Erythroblast (primary cell): Measurements from ENCODE around the gene DLGAP4.

Source experiments
- GATA1 ChIP-seq: IDR thresholded peaks from 2 replicates; pipeline ENCODE4 v1.6.1; 2011; ENCODE audit warnings: low read depth, mild to moderate bottlenecking, control low read depth, low read length, moderate library complexity
- POLR2A ChIP-seq: IDR thresholded peaks from 2 replicates; pipeline ENCODE4 v1.6.1; 2011; ENCODE audit warnings: mild to moderate bottlenecking, low read length

GRCh38 chr20:36449663-36450062 lies 143.5 kb downstream of the DLGAP4 start:
- TF ChIP-seq POLR2A (no peak), GATA1 (no peak)
